ENCODE data around the gene TPCN2.

GRCh38 chr11:69024509-69024908 is 24.2 kb upstream of the TPCN2 start:
- TF ChIP-seq CTCF (IDR thresholded peaks at IDR 0.05 in 4 of 5, conservative IDR thresholded peaks at IDR 0.05 in 1 of 5): no peak
- no peak for TF ChIP-seq POLR2A (IDR thresholded peaks at IDR 0.05)

Data from gastrocnemius medialis (tissue), 4 donors.